GM12874 (cell line): ENCODE data around the gene RNF149.

Source experiments
- TF ChIP-seq, protein P1 (sequence below): IDR thresholded peaks from 2 replicates; pipeline ENCODE4 v1.5.1; 2011; ENCODE audit warnings: low read depth, mild to moderate bottlenecking, control low read depth, low read length, moderate library complexity; ENCODE audit not compliant: insufficient read depth

The RNF149 gene

DNA sequence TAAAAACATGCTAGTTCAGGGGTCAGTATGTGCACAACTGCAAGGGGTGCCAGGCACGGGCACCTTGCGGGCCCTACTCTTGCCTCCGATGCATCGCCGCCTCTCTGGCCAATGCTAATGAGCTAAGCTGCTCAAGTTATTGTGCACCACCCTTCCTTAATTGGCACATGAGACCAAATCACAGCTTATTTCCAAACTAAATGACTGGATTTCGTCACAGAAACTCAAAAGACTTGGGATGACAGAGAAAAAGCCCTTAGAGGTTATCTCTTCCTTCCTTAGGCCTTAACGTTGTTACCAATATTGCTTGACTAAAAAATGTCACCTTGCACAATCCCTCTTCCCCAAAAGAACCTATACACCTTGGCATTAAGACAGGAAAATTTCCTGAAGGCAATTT is 7.7 kb downstream of the RNF149 start:
- TF ChIP-seq, protein P1, sequence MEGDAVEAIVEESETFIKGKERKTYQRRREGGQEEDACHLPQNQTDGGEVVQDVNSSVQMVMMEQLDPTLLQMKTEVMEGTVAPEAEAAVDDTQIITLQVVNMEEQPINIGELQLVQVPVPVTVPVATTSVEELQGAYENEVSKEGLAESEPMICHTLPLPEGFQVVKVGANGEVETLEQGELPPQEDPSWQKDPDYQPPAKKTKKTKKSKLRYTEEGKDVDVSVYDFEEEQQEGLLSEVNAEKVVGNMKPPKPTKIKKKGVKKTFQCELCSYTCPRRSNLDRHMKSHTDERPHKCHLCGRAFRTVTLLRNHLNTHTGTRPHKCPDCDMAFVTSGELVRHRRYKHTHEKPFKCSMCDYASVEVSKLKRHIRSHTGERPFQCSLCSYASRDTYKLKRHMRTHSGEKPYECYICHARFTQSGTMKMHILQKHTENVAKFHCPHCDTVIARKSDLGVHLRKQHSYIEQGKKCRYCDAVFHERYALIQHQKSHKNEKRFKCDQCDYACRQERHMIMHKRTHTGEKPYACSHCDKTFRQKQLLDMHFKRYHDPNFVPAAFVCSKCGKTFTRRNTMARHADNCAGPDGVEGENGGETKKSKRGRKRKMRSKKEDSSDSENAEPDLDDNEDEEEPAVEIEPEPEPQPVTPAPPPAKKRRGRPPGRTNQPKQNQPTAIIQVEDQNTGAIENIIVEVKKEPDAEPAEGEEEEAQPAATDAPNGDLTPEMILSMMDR = no peak

DNA sequence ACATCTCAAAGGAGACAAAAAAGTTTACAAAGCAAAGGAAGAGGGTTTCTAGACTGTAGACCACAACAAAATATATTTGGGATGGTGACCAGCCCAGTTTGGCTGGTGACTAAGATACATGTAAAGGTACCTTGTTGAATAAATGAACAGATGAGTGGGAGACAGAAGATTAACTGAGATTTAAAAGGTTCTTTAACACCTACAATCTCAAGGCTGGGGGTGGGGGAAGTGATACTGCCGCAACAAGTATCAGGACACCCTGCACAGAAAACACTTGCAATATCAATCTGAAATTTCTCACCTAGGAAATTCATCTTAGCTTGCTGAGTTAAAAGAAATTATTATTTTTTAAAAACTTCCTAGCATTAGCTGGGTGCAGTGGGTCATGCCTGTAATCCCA is 8.3 kb downstream of the RNF149 start:
- TF ChIP-seq, protein P1 = no peak

DNA sequence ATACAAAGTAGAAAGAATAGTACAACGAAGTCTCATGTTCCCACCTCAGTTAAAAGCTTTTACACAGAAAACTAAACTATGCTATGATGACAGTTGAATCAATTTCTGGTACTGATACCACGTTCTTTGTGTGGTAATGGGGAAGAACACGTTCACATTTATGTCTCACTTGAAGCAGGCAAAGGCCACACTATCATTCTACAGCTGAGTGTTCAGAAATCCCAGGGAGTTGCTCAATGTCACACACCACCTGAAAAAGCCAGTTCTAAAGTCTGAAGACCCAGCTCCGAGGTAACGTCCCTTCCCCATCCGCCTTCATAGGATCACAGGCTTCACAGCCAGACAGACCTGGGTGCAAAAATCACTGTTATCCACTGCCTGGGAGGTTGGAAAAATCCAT is 8.9 kb downstream of the RNF149 start:
- TF ChIP-seq, protein P1 = no peak

DNA sequence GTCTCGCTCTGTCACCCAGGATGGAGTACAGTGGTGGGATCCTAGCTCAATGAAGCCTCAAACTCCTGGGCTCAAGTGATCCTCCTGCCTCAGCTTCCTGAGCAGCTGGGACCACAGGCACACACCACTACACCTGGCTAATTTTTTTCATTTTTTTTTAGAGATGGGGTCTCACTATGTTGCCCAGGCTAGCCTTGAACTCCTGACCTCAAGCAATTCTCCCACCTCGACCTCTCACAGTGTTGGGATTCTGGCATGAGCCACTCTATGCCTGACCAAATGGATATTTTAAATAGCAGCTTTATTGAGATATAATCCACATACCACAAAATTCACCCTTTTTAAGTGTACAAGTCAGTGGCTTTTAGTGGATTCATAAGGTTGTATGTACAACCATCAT is 11.1 kb downstream of the RNF149 start:
- TF ChIP-seq, protein P1 = no peak

DNA sequence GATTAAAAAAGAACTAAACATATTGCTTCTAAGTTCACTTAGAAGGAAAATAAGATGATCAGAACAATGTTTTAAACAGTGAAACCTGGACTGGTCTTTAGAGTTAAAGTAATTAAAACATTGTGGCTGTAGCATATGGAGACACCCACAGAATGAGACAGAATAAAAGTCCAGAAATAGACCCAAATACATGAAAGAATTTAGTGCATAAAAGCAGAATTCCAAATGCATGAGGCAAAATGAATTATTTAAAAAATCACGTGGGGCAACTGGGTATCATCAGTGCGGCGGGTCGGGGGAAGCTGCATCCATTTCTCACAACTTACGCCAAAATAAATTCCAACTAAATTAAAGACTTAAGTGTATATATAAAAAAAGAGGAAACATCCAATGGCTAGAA is 12.1 kb downstream of the RNF149 start:
- TF ChIP-seq, protein P1 = no peak

DNA sequence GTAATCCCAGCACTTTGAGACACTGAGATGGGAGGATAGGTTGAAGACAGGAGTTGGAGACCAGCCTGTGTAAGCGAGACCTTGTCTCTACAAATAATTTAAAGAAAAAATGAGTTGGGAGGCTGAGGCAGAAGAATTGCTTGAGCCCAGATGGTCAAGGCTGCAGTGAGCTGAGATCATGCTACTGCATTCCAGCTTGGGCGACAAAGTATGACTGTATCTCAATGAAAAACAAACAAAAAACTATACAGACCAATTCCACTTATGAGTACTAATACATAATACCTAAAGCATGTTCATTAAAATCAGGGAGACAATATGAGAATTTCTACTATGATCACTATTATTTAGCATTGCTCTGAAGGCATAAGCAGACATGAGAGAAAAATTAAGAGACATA is 12.6 kb downstream of the RNF149 start:
- TF ChIP-seq, protein P1 = no peak

DNA sequence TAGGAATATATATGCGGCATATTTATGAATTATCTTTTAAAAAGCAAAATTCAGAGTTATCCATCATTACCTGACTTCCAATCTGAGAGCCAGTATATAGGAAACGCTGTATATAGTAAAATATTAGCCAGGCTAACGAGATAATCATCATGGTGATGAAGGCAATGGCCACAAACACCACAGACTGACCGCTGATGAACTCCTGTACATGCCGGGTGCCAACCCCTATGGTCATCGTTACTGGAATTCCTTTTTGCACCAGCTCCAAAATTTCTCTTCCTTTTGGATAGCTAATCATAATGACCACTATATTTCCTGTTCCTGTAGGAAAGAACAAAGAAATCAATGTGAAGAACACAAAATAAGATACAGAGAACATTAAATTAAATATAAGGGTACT is 13.6 kb downstream of the RNF149 start:
- TF ChIP-seq, protein P1 = no peak

DNA sequence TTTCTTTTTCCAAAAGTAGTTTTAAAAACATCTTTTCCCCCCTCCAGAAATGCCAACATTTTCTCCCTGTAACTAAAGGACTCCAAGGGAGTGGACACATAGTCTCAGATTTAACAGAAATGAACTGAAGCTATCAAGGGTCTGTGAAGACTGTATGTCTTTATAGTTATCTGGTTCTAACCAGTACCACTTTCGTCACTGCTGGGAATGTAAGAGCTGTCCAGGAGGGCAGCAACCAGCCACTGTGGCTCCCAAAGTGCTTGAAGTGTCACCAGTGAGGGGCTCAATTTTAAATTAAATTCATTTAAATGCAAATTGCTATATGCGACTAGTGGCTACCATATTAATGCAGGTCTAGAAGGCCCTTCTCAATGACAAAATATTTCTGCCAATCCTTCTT is 15.0 kb downstream of the RNF149 start:
- TF ChIP-seq, protein P1 = no peak
